Measurements from ENCODE around the gene ITGB5. TPM values are rescaled to one million over a fixed set of nuclear protein-coding genes. Genes with fewer than 3 reads are reported as not detected.
A peak's percentile ranks its signal among the peaks of the same experiment; 100 is the strongest.

Gene ITGB5
- total and polyA plus RNA-seq, 4 experiments from 2014 or later: 0.94 to 5.4 (median 3.4) TPM; not detected in 1

DNA sequence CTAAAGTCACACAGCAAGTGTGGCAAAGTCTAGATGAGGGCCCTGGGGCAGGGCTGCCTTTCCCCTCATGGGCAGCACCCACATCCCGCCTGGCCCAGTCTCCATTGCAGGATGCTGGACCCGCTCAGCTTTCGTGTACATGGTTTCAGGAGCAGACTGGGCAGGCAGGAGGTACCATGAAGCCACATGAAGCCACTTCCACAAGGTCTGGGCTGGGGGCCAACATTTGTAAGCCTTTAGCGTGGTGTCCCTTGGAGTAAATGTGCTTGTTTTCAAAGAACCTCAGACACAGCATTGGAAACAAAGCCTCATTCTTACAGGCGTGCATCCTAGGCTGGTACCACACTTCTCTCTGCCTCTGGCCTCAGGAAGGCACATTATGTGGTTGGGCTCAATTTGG is 122.4 kb downstream of the ITGB5 start:
- peaks cover 5% of the 10 kb centered on the region for H3K4me1 ChIP-seq (ENCODE audit: insufficient read depth, low read length)
- Mint-ChIP-seq H3K9me3 (no peaks in the 10 kb centered on the region), H3K27ac (peak overlapping the region in 1 of 7 donors; percentile 55), H3K27me3 (peaks cover 0 to 3% of the 10 kb centered on the region in 2 donors), H3K36me3 (no peaks in the 10 kb centered on the region), H3K4me3 (no peak overlapping the region), H3K4me1 (peaks cover 3 to 9% (median 4%) of the 10 kb centered on the region in 4 donors)
- no peak for DNase-seq
- ChIA-PET CTCF (ENCODE audit: partially characterized antibody) (interaction anchor here (1.5 to 8.9 kb wide), 2 partner anchors 139 to 168 kb away, joined by 3 to 291 read pairs; no protein-coding TSS in a partner anchor), POLR2A (ENCODE audit: partially characterized antibody) (no interaction called here)
- intact Hi-C loops (cut with micrococcal nuclease): loop anchor here (10.0 kb wide), 1 partner anchor 380 kb away; no protein-coding TSS in a partner anchor
- no peak overlapping the region for H3K27ac ChIP-seq (ENCODE audit: low read depth, low read length)
- H3K4me3 ChIP-seq (ENCODE audit: low read length in 2 of 2): no peak overlapping the region
- no peaks in the 10 kb centered on the region for H3K36me3 ChIP-seq (ENCODE audit: insufficient read depth, low read length)
- H3K9me3 ChIP-seq (ENCODE audit: control insufficient read depth in 1 of 2, low read length in 2 of 2): no peaks in the 10 kb centered on the region
- H3K27me3 ChIP-seq (ENCODE audit: insufficient read depth, low read length): no peaks in the 10 kb centered on the region

DNA sequence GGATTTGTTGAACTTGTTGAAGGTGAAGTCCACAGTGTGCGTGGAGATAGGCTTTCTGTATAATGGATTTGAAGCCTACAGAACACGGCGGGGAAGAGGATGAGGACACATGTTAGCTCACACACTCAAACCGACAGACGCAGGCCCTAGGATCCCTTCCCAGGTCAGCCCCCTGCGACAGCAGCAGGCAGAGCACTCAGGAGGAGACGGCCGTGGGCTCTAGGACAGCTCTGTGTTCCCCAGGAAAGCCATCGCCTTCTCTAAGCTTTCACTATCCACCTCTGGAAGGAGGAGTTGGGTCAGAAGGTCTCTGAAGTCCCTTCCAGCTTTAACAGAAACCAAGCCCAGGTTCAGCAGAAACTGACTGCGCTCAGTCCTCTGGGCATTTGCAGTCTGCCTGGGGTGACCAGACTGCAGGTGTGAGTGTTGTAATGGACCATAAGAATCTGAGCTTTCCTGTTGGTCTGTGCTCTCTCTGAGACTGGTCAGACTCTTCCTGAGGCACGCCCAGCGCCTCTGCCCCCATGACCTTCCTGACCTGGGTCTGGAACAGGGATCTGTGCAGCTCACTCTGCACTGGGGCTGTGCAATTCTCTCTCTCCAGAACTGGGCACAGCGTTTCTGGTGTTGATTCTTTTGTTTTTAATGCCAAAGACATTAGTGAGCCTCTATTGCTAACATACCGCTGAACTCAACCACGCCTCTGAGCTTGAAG is 123.4 kb downstream of the ITGB5 start:
- Histone ChIP-seq H3K4me3 (ENCODE audit: low read length in 2 of 2) (no peak overlapping the region), H3K9me3 (ENCODE audit: control insufficient read depth in 1 of 2, low read length in 2 of 2) (no peaks in the 10 kb centered on the region), H3K27ac (ENCODE audit: low read depth, low read length) (no peak overlapping the region), H3K27me3 (ENCODE audit: insufficient read depth, low read length) (no peaks in the 10 kb centered on the region), H3K36me3 (ENCODE audit: insufficient read depth, low read length) (no peaks in the 10 kb centered on the region), H3K4me1 (ENCODE audit: insufficient read depth, low read length) (peaks cover 5% of the 10 kb centered on the region)
- no peaks in the 10 kb centered on the region for H3K9me3 Mint-ChIP-seq
- POLR2A ChIA-PET (ENCODE audit: partially characterized antibody): no interaction called here
- intact Hi-C loops (cut with micrococcal nuclease): loop anchor here (10.0 kb wide), 1 partner anchor 381 kb away; no protein-coding TSS in a partner anchor
- no peak overlapping the region for H3K27ac Mint-ChIP-seq
- H3K36me3 Mint-ChIP-seq: no peaks in the 10 kb centered on the region
- H3K4me3 Mint-ChIP-seq: no peak overlapping the region
- DNase-seq: no peak
- H3K27me3 Mint-ChIP-seq: no peaks in the 10 kb centered on the region
- peaks cover 3 to 9% (median 4%) of the 10 kb centered on the region in 4 donors for H3K4me1 Mint-ChIP-seq
- CTCF ChIA-PET (ENCODE audit: partially characterized antibody): interaction anchor here (1.5 to 8.9 kb wide), 2 partner anchors 140 to 169 kb away, joined by 3 to 291 read pairs; no protein-coding TSS in a partner anchor

DNA sequence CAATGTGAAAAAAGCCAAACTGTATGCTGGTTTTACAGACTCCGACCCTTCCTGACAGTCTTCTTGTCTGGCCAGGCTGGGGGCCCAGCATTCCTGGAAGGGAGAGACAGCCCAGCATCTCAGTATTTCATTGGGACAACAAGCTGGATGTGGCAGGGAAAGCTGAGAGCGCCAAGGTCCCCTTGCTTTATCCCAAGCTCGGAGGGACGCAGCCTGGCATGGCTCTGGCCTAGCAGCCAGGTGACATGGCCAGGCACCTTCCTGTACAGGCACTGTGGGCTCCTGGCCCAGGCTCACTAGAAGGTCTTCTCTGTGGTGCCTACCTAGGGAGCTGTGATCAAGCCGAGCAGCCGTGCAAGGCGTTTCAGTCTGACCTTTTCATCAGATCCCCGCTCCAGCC is 124.0 kb downstream of the ITGB5 start:
- no peak overlapping the region for H3K27ac Mint-ChIP-seq
- intact Hi-C loops (cut with micrococcal nuclease): loop anchor here (10.0 kb wide), 1 partner anchor 382 kb away; no protein-coding TSS in a partner anchor
- Histone ChIP-seq H3K4me1 (ENCODE audit: insufficient read depth, low read length) (peaks cover 5% of the 10 kb centered on the region), H3K27me3 (ENCODE audit: insufficient read depth, low read length) (no peaks in the 10 kb centered on the region), H3K36me3 (ENCODE audit: insufficient read depth, low read length) (no peaks in the 10 kb centered on the region), H3K27ac (ENCODE audit: low read depth, low read length) (no peak overlapping the region), H3K4me3 (ENCODE audit: low read length in 2 of 2) (no peak overlapping the region), H3K9me3 (ENCODE audit: control insufficient read depth in 1 of 2, low read length in 2 of 2) (no peaks in the 10 kb centered on the region)
- peaks cover 3 to 9% (median 4%) of the 10 kb centered on the region in 4 donors for H3K4me1 Mint-ChIP-seq
- no peaks in the 10 kb centered on the region for H3K9me3 Mint-ChIP-seq
- POLR2A ChIA-PET (ENCODE audit: partially characterized antibody): no interaction called here
- CTCF ChIA-PET (ENCODE audit: partially characterized antibody): interaction anchor here (1.1 to 8.9 kb wide), 3 partner anchors 23 to 170 kb away, joined by 3 to 291 read pairs (median 3); no protein-coding TSS in a partner anchor
- DNase-seq: no peak
- H3K27me3 Mint-ChIP-seq: no peaks in the 10 kb centered on the region
- no peaks in the 10 kb centered on the region for H3K36me3 Mint-ChIP-seq
- H3K4me3 Mint-ChIP-seq: no peak overlapping the region

DNA sequence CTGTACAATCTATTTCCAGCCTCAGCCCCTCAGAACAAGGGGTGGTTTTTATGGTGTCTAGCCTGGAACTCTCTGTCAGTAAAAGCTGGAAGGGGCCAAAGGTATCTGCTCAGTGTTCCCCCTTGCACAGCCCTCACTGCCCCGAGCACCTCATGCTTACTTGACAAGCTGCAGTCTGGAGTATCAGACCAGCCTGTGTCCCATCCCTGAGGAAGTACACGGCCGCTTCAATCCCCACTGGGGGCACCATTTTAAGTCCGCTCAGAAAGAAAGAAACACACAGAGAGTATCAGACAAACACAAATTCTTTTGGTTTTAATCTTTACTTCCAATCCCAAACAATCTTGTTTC is 124.5 kb downstream of the ITGB5 start:
- POLR2A ChIA-PET (ENCODE audit: partially characterized antibody): no interaction called here
- H3K4me3 Mint-ChIP-seq: no peak overlapping the region
- CTCF ChIA-PET (ENCODE audit: partially characterized antibody): interaction anchor here (1.1 to 8.9 kb wide), 5 partner anchors 8 to 197 kb away, joined by 3 to 291 read pairs (median 3); no protein-coding TSS in a partner anchor

DNA sequence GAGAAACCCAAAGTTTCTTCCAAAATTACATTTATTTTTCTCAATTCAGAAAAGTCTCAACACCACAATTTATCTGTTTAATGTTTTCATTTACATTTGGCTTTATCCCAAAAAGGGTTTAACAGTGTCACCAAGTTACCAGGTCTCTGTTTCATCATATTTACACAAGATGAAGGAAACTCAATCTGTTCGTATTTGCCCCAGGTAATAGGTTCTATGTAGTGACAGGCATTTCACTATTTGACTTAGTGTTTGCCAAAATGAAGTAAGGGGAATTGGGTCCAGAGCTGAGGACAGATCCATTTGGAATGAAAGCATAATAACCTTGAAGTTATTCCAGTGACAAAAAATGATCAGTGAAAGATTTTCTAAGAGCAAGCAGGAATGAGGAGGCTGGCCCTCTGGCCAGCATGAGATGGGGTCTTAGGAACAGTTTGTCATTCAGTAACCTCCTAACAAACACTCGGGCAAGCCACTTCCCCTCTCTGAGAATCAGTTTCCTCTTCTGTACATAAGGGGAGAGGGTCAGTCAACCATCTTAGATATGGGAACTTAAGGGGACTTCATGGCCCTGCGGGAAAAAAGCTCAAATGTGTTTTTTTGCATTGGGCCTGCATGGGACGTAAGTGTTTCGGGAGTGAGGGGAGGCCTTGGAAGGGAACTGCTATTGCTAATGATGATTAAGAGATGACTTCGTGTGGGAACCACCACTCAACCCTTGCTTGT is 125.1 kb downstream of the ITGB5 start:
- no peaks in the 10 kb centered on the region for H3K27me3 Mint-ChIP-seq
- Histone ChIP-seq H3K9me3 (ENCODE audit: control insufficient read depth in 1 of 2, low read length in 2 of 2) (no peaks in the 10 kb centered on the region), H3K27me3 (ENCODE audit: insufficient read depth, low read length) (no peaks in the 10 kb centered on the region), H3K4me1 (ENCODE audit: insufficient read depth, low read length) (peaks cover 5% of the 10 kb centered on the region), H3K36me3 (ENCODE audit: insufficient read depth, low read length) (no peaks in the 10 kb centered on the region), H3K27ac (ENCODE audit: low read depth, low read length) (no peak overlapping the region), H3K4me3 (ENCODE audit: low read length in 2 of 2) (no peak overlapping the region)
- peaks cover 3 to 9% (median 4%) of the 10 kb centered on the region in 4 donors for H3K4me1 Mint-ChIP-seq
- peak overlapping the region in 2 of 8 donors; percentile 16 to 78 for H3K4me3 Mint-ChIP-seq
- ChIA-PET POLR2A (ENCODE audit: partially characterized antibody) (interaction anchor here (2.5 kb wide), 1 partner anchor 139 kb away, joined by 20 read pairs; no protein-coding TSS in a partner anchor), CTCF (ENCODE audit: partially characterized antibody) (interaction anchor here (0.7 to 8.9 kb wide), 20 partner anchors 9 to 823 kb away, joined by 3 to 291 read pairs (median 6); no protein-coding TSS in a partner anchor)
- H3K27ac Mint-ChIP-seq: peak overlapping the region in 1 of 7 donors; percentile 1
- intact Hi-C loops (cut with micrococcal nuclease): loop anchor here (1.0 to 10.0 kb wide), 5 partner anchors 139 to 823 kb away; no protein-coding TSS in a partner anchor
- H3K36me3 Mint-ChIP-seq: no peaks in the 10 kb centered on the region
- H3K9me3 Mint-ChIP-seq: no peaks in the 10 kb centered on the region
- no peak for DNase-seq

More for the DNA sequence above, 124.5 kb downstream of the ITGB5 start:
- Histone ChIP-seq H3K4me1 (ENCODE audit: insufficient read depth, low read length) (peaks cover 5% of the 10 kb centered on the region), H3K27ac (ENCODE audit: low read depth, low read length) (no peak overlapping the region), H3K4me3 (ENCODE audit: low read length in 2 of 2) (no peak overlapping the region), H3K36me3 (ENCODE audit: insufficient read depth, low read length) (no peaks in the 10 kb centered on the region), H3K9me3 (ENCODE audit: control insufficient read depth in 1 of 2, low read length in 2 of 2) (no peaks in the 10 kb centered on the region), H3K27me3 (ENCODE audit: insufficient read depth, low read length) (no peaks in the 10 kb centered on the region)
- H3K27ac Mint-ChIP-seq: no peak overlapping the region
- no peak for DNase-seq
- peaks cover 3 to 9% (median 4%) of the 10 kb centered on the region in 4 donors for H3K4me1 Mint-ChIP-seq
- H3K36me3 Mint-ChIP-seq: no peaks in the 10 kb centered on the region
- intact Hi-C loops (cut with micrococcal nuclease): loop anchor here (10.0 kb wide), 1 partner anchor 382 kb away; no protein-coding TSS in a partner anchor
- no peaks in the 10 kb centered on the region for H3K9me3 Mint-ChIP-seq
- H3K27me3 Mint-ChIP-seq: no peaks in the 10 kb centered on the region

DNA sequence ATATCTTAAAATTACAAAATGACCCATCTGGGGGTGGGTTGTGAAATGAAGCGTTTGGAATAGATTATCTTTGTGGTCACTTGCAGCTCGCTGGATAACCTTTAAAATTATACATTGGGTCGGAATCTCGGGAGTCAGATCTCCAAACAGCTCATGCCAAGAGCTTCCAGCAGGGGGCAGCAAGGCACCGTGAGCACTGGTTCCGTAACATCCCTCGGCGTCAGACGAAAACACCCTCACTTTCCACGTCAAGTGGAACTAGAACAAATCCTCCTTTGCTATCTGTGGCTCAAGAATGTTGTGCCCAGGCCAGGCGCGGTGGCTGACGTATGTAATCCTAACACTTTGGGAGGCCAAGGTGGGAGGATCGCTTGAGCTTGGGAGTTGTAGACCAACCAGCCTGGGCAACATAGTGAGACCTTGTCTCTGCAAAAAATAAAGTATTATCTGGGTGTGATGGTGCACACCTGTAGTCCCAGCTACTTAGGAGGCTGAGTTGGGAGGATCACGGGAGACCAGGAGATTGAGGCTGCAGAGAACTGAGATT is 125.8 kb downstream of the ITGB5 start:
- POLR2A ChIA-PET (ENCODE audit: partially characterized antibody): interaction anchor here (2.5 kb wide), 1 partner anchor 140 kb away, joined by 20 read pairs; no protein-coding TSS in a partner anchor
- Mint-ChIP-seq H3K9me3 (no peaks in the 10 kb centered on the region), H3K4me3 (peak overlapping the region in 7 of 8 donors; percentile 44 to 84 (median 73)), H3K4me1 (peaks cover 3 to 9% (median 4%) of the 10 kb centered on the region in 4 donors), H3K27ac (peak overlapping the region in 3 of 7 donors; percentile 32 to 66 (median 62)), H3K27me3 (no peaks in the 10 kb centered on the region), H3K36me3 (no peaks in the 10 kb centered on the region)
- CTCF ChIA-PET (ENCODE audit: partially characterized antibody): interaction anchor here (0.7 to 8.9 kb wide), 37 partner anchors 10 to 824 kb away, joined by 3 to 291 read pairs (median 4); no protein-coding TSS in a partner anchor
- Histone ChIP-seq H3K9me3 (ENCODE audit: control insufficient read depth in 1 of 2, low read length in 2 of 2) (no peaks in the 10 kb centered on the region), H3K4me1 (ENCODE audit: insufficient read depth, low read length) (peaks cover 5% of the 10 kb centered on the region), H3K27ac (ENCODE audit: low read depth, low read length) (no peak overlapping the region), H3K36me3 (ENCODE audit: insufficient read depth, low read length) (no peaks in the 10 kb centered on the region), H3K27me3 (ENCODE audit: insufficient read depth, low read length) (no peaks in the 10 kb centered on the region), H3K4me3 (ENCODE audit: low read length in 2 of 2) (no peak overlapping the region)
- peak; percentile 64 to 74 (median 69) for DNase-seq
- intact Hi-C loops (cut with micrococcal nuclease): loop anchor here (1.0 to 10.0 kb wide), 5 partner anchors 140 to 824 kb away; no protein-coding TSS in a partner anchor

Measured in CD4-positive, alpha-beta memory T cell (primary cell).